GM19351 (cell line): Measurements from ENCODE around the gene TP53I3.
"Not testable (repeated sequence)": the region's sequence is repeated elsewhere in the genome, so short reads cannot be mapped to it uniquely, and the experiment has no call there.

Experiments
- ATAC-seq: cut with Tn5 transposase; IDR thresholded peaks from one replicate; pipeline ENCODE4 v1.9.1; 2021; ENCODE audit warnings: mild to moderate bottlenecking, moderate library complexity; ENCODE audit not compliant: unreplicated experiment

The TP53I3 gene

DNA sequence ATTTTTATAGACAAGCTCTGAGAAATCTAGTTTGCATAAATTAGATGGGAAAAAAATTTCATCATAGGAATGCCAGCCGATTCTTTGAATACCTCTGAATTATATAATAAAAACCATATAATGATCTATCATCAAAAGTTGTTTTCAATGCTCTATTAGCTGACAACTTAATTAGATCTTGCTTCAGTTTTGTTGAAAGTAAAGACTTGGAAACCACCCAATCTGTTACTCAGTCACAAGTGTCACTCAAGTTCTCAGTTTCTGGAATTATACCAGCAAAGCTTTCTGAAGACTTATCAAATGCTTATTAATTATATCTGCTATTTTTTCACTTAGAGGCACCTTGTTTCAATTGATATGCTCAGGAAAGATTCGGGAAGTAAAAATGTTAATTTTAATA is 17.4 kb upstream of the TP53I3 start:
- no peak for ATAC-seq

DNA sequence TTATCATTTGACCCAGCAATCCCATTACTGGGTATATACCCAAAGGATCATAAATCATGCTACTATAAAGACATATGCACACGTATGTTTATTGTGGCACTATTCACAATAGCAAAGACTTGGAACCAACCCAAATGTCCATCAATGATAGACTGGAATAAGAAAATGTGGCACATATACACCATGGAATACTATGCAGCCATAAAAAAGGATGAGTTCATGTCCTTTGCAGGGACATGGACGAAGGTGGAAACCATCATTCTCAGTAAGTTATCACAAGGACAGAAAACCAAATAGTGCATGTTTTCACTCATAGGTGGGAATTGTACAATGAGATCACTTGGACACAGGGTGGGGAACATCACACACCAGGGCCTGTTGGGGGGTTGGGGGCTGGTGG is 16.1 kb upstream of the TP53I3 start:
- not testable (repeated sequence) for ATAC-seq

DNA sequence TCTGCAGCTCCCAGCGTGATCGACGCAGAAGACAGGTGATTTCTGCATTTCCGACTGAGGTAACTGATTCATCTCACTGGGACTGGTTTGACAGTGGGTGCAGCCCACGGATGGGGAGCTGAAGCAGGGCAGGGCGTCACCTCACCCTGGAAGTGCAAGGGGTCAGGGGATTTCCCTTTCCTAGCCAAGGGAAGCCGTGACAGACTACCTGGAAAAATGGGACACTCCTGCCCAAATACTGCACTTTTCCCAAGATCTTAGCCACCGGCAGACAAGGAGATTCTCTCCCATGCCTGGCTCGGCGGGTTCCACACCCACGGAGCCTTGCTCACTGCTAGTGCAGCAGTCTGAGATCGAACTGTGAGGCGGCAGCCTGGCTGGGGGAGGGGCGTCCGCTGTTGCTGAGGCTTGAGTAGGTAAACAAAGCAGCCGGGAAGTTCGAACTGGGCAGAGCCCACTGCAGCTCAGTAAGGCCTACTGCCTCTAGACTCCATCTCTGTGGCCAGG is 10.6 kb upstream of the TP53I3 start:
- ATAC-seq: not testable (repeated sequence)

- ATAC-seq: not testable (repeated sequence)
Observed at GRCh38 chr2:24093270-24093669, 8.6 kb upstream of the TP53I3 start.

GRCh38 chr2:24088821-24089359 is 4.3 kb upstream of the TP53I3 start:
- ATAC-seq: no peak

- no peak for ATAC-seq
Observed at GRCh38 chr2:24087032-24087431, 2.4 kb upstream of the TP53I3 start.

GRCh38 chr2:24086241-24086640 is 1.6 kb upstream of the TP53I3 start:
- no peak for ATAC-seq

DNA sequence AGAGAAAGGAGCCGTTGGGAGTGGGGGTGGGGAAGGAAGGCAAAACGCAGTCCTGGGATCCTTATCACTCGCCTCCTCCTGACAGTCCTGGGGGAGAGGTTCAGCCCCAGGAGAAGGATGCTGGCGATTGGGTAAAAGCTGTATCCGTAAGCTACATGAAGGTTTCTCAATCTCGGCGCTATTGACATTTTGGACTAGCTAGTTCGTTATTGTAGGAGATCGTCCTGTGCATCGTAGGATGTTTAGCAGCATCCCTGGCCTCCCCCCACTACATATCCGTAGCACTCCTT is 511 bp upstream of the TP53I3 start:
- no peak for ATAC-seq

DNA sequence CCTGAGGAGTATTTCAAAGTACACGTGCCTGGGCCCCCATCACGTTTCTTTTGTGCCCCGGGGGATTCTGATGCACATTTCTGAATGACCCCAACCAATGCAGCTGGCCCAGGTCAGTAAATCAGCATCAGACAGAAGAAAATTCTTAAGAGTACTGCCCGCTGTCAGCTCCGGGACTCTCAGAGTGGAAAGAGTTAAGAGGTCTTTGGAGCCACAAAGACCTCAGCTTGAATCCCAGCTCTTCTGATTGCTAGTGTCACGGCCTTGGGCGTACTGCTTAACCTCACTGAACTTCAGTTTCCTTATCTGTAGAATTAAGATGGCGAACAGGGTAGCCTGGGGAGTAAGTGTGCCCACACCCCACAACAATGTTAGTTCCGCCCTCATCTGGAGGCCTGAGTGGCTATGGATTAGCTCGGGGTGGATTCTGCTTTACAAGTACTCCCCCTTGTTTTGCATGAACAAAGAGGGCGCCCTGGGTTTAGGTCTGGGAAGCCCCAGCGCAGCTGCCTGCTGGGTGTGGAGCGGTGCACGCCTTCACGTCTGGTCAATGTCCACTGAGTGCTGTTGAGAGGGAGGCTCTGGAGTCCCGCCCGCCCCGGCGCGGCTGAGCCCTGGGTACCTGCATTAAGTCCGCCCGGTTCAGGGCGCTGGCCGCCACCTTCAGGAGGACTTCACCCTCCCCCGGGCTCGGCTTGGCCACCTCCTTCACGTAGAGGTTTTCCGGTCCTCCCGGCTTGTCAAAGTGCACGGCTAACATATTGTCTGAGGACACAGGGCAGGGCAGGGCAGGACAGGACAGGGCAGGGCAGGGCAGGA is 858 bp downstream of the TP53I3 start:
- peak; percentile 79 for ATAC-seq

DNA sequence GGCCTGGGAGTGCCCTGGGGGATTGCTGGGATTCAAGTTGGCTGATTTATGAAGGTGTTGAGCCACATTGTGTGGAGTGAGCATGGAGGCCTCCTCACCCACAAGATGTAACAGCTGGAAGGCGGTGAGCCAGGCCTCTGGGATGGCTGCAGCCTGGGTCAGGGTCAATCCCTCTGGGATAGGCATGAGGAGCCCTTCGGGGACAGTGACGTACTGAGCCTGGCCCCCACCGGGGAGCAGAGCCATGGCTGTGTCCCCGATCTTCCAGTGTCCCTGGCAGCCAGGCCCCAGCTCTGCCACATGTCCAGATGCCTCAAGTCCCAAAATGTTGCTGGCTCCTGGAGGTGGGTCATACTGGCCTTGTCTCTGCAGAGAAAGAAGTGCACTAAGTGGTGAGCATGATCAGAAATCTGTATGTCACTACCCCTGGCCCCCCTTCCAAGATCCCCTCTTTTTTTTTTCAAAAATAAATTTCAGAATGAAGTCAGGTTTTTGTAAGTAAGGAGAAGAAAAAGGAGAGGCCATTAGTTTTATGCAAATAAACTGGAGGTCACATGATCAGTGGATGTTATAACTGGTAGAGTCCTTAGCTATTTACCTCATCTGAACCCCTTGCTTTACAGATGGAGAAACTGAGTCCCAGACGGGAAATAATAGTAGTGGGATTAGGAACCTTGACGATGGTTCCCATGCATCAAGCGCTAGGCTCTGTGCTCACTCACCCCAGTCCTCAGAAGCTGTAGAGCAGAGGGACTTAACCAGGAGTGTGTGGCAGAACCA is 1.7 kb downstream of the TP53I3 start:
- ATAC-seq: no peak

DNA sequence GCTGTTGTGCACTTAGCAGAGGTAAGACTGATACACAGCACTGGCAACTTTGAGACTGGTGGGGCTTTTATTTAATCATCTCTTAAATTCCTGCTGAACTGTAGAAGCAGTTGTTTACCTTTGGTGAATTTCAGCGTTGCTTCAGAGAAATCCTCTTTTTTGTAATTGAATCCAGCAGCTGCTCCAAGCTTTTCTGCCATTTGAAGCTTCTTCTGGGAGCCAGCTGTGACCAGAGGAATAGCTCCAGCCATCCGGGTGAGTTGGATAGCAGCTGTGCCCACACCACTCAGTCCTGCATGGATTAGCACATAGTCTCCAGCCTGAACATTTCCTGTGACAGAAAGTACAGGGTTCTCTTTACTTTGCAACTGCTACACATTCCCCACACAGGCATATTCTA is 3.9 kb downstream of the TP53I3 start:
- ATAC-seq: no peak

DNA sequence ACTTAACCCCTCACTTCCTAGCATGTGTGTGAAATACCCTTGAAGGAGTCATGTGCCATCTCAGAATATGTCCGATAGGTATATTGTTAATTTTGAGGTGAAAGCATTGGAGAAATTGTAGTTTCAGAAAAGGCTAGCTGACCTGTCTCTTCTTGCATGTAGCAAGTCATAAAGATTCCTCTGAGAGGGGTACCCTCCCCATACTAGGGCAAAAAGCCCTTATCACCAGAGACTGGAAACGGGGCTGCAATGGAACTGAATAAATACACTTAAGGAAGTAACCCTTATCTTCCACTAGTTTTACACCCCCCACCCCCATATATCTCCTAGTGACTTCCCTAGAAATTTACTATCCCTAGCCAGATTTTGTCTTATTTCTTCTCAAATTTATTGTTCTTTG is 6.8 kb downstream of the TP53I3 start:
- ATAC-seq: no peak

GRCh38 chr2:24077535-24077877 is 7.1 kb downstream of the TP53I3 start:
- no peak for ATAC-seq

GRCh38 chr2:24076849-24077534 is 7.6 kb downstream of the TP53I3 start:
- peak; percentile 9 for ATAC-seq

- peak; percentile 94 for ATAC-seq
Observed at GRCh38 chr2:24075915-24076848, 8.5 kb downstream of the TP53I3 start, which contains the start of gene SF3B6. TSS of gene SF3B6 (minus strand) at chr2:24076326. CDS start at chr2:24076229, 97 bp downstream.

GRCh38 chr2:24075259-24075658 is 9.4 kb downstream of the TP53I3 start:
- ATAC-seq: no peak

DNA sequence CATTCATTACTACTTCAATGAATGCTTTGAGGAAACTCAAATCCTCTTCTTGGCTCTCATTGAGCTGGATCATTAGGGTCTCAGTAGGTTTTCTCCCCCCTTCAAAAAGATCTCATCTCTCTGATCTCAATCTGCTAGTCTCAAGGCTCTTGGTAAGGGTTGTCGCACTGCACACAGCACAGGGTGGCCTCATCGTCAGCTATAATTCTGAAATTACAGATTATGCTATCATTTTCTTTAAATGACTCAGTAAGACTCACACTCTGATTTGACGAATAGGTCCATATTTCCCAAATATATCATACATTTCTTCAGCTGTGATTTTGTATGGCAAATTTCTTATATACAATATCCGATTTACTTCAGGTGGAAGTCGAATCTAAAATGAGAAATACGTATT is 10.8 kb downstream of the TP53I3 start:
- no peak for ATAC-seq

DNA sequence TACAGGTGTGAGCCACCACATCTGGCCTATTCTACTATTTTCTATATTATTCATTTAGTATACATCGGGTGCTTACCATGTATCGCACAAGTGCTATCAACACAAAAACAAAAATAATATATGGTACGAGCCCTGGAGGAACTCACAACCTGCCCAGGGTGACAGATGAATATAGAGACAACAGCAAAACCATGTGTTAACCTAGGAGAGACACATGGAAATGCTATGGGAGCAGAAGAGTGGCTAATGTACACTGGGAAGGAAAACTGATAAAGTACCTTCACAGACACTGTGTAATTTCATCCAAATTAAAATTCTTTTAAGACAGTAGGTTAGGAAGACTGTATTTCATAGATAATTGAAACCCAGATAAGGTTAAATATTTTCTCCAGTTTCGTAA is 12.4 kb downstream of the TP53I3 start:
- no peak for ATAC-seq

GRCh38 chr2:24065341-24065740 is 19.3 kb downstream of the TP53I3 start:
- ATAC-seq: no peak

DNA sequence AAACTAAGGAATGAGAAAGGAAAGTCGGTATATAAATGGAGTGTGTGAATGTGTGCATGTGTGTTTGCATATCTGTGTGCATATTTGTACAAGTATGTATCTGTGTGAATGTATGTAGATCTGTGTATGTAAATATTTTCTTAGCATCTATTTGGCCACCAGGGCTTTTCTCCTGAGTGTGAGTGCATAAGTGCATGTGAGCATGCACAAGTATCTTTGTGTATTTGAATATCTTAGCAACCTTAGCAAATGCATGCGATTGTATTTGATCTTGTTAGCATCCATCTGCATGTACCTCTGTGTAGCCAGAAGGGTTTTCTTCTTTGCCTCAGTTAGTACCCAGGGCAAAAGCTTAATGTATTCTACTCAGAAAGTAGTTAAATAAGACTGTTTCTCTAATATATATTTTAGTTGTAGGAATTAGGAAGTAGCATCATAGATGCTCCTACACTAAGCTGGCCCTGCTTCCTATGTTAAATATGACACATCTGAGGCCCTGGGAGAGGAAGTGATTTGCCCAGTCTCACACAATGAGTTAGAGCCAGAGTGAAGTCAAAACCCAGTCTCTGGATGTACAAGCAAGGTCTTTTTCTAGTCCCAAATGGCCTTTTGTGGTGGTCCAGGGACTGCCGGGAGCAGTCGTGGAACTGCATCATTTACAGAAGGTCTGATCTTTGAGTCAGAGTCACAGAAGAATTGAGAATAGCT is 25.9 kb downstream of the TP53I3 start:
- ATAC-seq: no peak
